Transverse colon (tissue), 4 donors: ENCODE results near the gene ZCCHC7. TPM values are rescaled to one million over a fixed set of nuclear protein-coding genes. Genes with fewer than 3 reads are reported as not detected.
A peak's percentile ranks its signal among the peaks of the same experiment; 100 is the strongest.
"Not testable (repeated sequence)": the region's sequence is repeated elsewhere in the genome, so short reads cannot be mapped to it uniquely, and the experiment has no call there.

ENCODE experiments used
- DNase-seq: peaks from one replicate; pipeline ENCODE4 v3.0.0-alpha.2; 2019
- H3K27ac ChIP-seq, 4 donors: fragments of 200-600 bp; sonication (generic); 2 replicates each; pipeline ENCODE4 v1.5.1; 2016 to 2018; ENCODE audit warnings: inconsistent platforms in 4 of 4
- H3K27me3 ChIP-seq: fragments of 200-600 bp; sonication (generic); 2 replicates; pipeline ENCODE4 v1.5.1; 2017; ENCODE audit warnings: inconsistent platforms
- H3K36me3 ChIP-seq, 4 donors: fragments of 200-600 bp; sonication (generic); 2 replicates each; pipeline ENCODE4 v1.5.1; 2017 to 2019; ENCODE audit warnings: inconsistent platforms in 4 of 4
- H3K4me1 ChIP-seq, 4 donors: fragments of 200-600 bp; sonication (generic); 2 replicates each; pipeline ENCODE4 v1.5.1; 2017 to 2020; ENCODE audit warnings: inconsistent platforms in 4 of 4
- H3K4me3 ChIP-seq, 4 donors: fragments of 200-600 bp; sonication (generic); 1 replicate in 1 of 4; 2 replicates in 3 of 4; pipeline versions ENCODE4 v1.5.1 to v1.6.1; 2017 to 2019; ENCODE audit warnings: inconsistent platforms in 4 of 4
- H3K9me3 ChIP-seq, 2 donors: fragments of 200-600 bp; sonication (generic); 2 replicates each; pipeline ENCODE4 v1.5.1; 2017 to 2019; ENCODE audit warnings: inconsistent platforms in 2 of 2
- EP300 ChIP-seq: sonication (generic); formaldehyde crosslinking; IDR thresholded peaks from one replicate; pipeline ENCODE4 v1.6.1; 2017; ENCODE audit warnings: antibody characterized with exemption, low read depth
- POLR2A ChIP-seq: fragments of 450-650 bp; IDR thresholded peaks from one replicate; pipeline ENCODE4 v1.6.1; 2016; ENCODE audit warnings: antibody characterized with exemption, mild to moderate bottlenecking, moderate library complexity
- POLR2AphosphoS5 ChIP-seq, 3 donors: sonication (generic); formaldehyde crosslinking; IDR thresholded peaks; one replicate each; pipeline ENCODE4 v1.6.1; 2016; ENCODE audit warnings: antibody characterized with exemption in 3 of 3
- WGBS, 2 donors: methylation state at CpG; one replicate each; pipeline ENCODE4 v1.1.5; 2018; ENCODE audit warnings: low coverage in 1 of 2; 5-methylcytosine and 5-hydroxymethylcytosine counted together
- in situ Hi-C, 4 donors: fragments of 200-750 bp; cut with MboI; loops; one replicate each; pipeline versions ENCODE4 v1.15.0 to v1.15.1; 2017; ENCODE audit warnings: low sequenced_read_pairs in 3 of 4, low pct_ligation_motif_present in 1 of 4, low pct_unique_long_range_greater_than_20kb in 1 of 4
- intact Hi-C: fragments of 100-400 bp; cut with DNase I; formaldehyde crosslinking; loops from one replicate; pipeline ENCODE4 v1.15.1; 2023; ENCODE audit warnings: low total_unique reads
- total RNA-seq, 4 donors: library from RNA; depleted of rRNA; stranded (reverse); fragments of >200 nt; gene quantifications; one replicate each; pipeline ENCODE4 v1.1.0, GENCODE V29; 2016
- TF ChIP-seq, protein P1 (sequence below), 5 experiments: fragments of 200-600 bp in 3 of 5; fragments of 450-650 bp in 2 of 5; sonication (generic) in 3 of 5; IDR thresholded peaks; 1 replicate in 2 of 5; 2 replicates in 3 of 5; pipeline ENCODE4 v1.5.1; 2016 to 2017; ENCODE audit warnings: antibody characterized with exemption in 5 of 5, inconsistent platforms in 3 of 5, mild to moderate bottlenecking in 2 of 5, moderate library complexity in 1 of 5

ZCCHC7 gene
- total RNA-seq, 4 donors from 2014 or later: 13.2 to 43.0 (median 16.5) TPM

DNA sequence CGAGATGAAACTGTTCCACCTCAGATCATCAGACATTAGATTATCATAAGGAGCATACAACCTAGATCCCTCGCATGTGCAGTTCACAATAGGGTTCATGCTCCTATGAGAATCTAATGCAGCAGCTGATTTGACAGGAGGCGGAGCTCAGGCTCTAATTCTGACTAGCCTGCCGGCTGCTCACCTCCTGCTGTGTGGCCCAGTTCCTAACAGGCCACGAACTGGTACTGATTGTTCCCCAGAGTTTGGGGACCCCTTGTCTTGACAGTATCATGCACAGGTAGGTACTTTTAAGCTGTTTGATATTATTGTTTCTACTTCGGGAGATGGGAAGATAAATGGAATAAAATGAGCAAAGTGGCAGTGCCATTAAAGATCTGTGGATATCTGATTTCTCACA is 66.9 kb downstream of the ZCCHC7 start:
- intact Hi-C loops: no loop called here
- no peak for TF ChIP-seq POLR2A
- TF ChIP-seq, protein P1, sequence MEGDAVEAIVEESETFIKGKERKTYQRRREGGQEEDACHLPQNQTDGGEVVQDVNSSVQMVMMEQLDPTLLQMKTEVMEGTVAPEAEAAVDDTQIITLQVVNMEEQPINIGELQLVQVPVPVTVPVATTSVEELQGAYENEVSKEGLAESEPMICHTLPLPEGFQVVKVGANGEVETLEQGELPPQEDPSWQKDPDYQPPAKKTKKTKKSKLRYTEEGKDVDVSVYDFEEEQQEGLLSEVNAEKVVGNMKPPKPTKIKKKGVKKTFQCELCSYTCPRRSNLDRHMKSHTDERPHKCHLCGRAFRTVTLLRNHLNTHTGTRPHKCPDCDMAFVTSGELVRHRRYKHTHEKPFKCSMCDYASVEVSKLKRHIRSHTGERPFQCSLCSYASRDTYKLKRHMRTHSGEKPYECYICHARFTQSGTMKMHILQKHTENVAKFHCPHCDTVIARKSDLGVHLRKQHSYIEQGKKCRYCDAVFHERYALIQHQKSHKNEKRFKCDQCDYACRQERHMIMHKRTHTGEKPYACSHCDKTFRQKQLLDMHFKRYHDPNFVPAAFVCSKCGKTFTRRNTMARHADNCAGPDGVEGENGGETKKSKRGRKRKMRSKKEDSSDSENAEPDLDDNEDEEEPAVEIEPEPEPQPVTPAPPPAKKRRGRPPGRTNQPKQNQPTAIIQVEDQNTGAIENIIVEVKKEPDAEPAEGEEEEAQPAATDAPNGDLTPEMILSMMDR (IDR thresholded peaks at IDR 0.05): no peak
- TF ChIP-seq EP300: no peak
- no peak for TF ChIP-seq POLR2AphosphoS5 (IDR thresholded peaks at IDR 0.05)
- 80 to 85% methylated on average over 2 to 6 of the region's 6 CpGs for WGBS, 2 donors
- H3K4me1 ChIP-seq: peaks cover 0 to 4% (median 0%) of the 10 kb centered on the region in 4 donors
- H3K4me3 ChIP-seq: no peak overlapping the region
- H3K36me3 ChIP-seq: no peaks in the 10 kb centered on the region
- in situ Hi-C loops: loop anchor here in 1 of 4 donors (25.0 kb wide), 1 partner anchor 100 kb away; no protein-coding TSS in a partner anchor
- H3K9me3 ChIP-seq: no peaks in the 10 kb centered on the region
- H3K27me3 ChIP-seq: no peaks in the 10 kb centered on the region
- peak; percentile 18 for DNase-seq
- no peak overlapping the region for H3K27ac ChIP-seq

DNA sequence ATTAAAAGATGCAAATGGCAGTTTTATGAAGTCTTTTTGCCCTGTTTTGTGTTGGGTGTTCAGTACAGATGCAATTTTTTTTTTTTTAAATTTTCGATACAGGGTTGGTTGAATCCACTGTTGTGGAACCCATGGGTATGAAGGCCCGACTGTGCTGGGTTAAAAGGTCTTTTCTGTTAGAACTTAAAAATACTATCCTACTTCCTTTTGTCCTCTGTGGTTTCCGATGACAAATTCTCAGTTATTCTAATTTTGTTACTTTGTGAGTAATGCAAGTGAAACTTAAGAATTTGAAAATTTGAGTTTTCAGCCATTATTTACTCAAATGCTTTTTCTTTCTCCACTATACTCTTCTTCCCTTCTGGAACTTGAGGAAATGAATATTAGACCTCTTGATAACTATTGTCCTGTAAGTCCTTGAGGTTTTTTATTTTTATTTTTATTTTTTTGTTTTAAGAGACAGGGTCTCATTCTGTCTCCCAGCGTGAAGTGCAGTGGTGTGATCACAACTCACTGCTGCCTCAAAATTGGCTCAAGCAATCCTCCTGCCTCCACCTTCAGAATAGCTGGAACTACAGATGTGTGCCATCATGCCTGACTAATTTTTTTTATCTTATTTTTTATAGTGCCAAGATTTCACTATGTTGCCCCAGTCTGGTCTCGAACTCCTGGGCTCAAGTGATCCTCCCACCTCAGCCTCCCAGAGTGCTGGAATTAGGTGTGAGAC is 67.5 kb downstream of the ZCCHC7 start:
- in situ Hi-C loops (loop anchor here in 1 of 4 donors (25.0 kb wide), 1 partner anchor 99 kb away; no protein-coding TSS in a partner anchor), intact Hi-C loops (no loop called here)
- H3K9me3 ChIP-seq: no peaks in the 10 kb centered on the region
- no peak for DNase-seq
- no peaks in the 10 kb centered on the region for H3K36me3 ChIP-seq
- TF ChIP-seq EP300: no peak
- TF ChIP-seq, protein P1 (IDR thresholded peaks at IDR 0.05): no peak
- no peak for TF ChIP-seq POLR2A
- TF ChIP-seq POLR2AphosphoS5 (IDR thresholded peaks at IDR 0.05): no peak
- H3K4me3 ChIP-seq: no peak overlapping the region
- WGBS, 2 donors: 75 to 84% methylated on average over 5 of the region's 5 CpGs
- peaks cover 0 to 4% (median 0%) of the 10 kb centered on the region in 4 donors for H3K4me1 ChIP-seq
- no peaks in the 10 kb centered on the region for H3K27me3 ChIP-seq
- no peak overlapping the region for H3K27ac ChIP-seq

DNA sequence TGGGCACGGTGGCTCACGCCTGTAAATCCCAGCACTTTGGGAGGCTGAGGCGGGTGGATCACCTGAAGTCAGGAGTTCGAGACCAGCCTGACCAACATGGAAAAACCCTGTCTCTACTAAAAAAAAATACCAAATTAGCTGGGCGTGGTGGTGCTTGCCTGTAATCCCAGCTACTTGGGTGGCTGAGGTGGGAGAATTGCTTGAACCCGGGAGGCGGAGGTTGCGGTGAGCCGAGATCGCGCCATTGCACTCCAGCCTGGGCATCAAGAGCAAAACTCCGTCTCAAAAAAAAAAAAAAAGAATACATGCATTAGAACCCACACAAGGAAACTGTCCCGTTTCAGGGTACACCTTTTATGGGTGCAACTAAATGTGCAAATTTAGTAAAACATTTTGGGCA is 70.4 kb downstream of the ZCCHC7 start:
- H3K4me3 ChIP-seq, H3K27ac ChIP-seq, H3K9me3 ChIP-seq, H3K27me3 ChIP-seq, H3K36me3 ChIP-seq, DNase-seq, H3K4me1 ChIP-seq, intact Hi-C loops: not testable (repeated sequence)
- in situ Hi-C loops: loop anchor here in 1 of 4 donors (25.0 kb wide), 1 partner anchor 97 kb away; no protein-coding TSS in a partner anchor
- 91 to 97% methylated on average over 8 to 13 of the region's 13 CpGs for WGBS, 2 donors

DNA sequence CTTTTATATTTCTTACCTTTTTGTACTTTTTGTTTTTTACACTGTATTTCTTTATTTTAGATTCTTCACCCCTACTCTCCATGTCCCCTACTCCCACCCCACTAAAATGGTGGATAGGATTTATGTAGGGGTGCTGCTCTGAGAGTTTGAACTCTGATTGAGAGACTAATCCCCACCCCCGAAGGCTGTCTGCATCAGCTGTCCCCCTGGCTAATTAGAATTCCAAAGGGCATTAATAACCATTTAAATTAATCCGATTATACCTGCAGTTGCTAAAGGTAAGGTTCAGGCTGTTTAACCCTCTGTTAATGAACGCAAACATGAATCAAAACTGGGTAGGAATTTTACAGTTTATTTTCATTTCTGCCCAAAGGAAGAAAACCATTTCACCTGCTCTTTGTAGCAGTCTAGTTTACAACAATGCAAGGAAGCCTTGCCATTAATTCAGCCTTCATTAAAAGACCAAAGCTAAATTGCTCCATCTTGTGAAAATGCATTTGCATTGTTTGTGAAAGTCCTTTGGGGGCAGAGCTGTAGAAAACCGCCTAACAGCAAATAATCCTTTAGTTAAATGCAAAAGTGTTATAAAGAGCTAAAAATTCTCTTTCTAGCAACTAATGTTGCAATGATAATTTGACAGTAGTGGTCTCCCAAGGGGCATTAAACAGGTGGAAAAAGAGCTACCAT is 71.2 kb downstream of the ZCCHC7 start:
- 87 to 93% methylated on average over 4 of the region's 4 CpGs for WGBS, 2 donors

More for the DNA sequence above, 71.2 kb downstream of the ZCCHC7 start:
- no peak for DNase-seq
- Histone ChIP-seq H3K36me3 (no peaks in the 10 kb centered on the region), H3K9me3 (no peaks in the 10 kb centered on the region), H3K27ac (no peak overlapping the region), H3K4me3 (no peak overlapping the region), H3K27me3 (no peaks in the 10 kb centered on the region), H3K4me1 (no peaks in the 10 kb centered on the region)
- in situ Hi-C loops (loop anchor here in 1 of 4 donors (25.0 kb wide), 1 partner anchor 96 kb away; no protein-coding TSS in a partner anchor), intact Hi-C loops (no loop called here)
- TF ChIP-seq POLR2A: no peak
- TF ChIP-seq, protein P1 (IDR thresholded peaks at IDR 0.05): no peak
- no peak for TF ChIP-seq EP300
- no peak for TF ChIP-seq POLR2AphosphoS5 (IDR thresholded peaks at IDR 0.05)
